Measurements from ENCODE around the gene PRKCD. TPM values are rescaled to one million over a fixed set of nuclear protein-coding genes. Genes with fewer than 3 reads are reported as not detected.

PRKCD gene
- total RNA-seq, 4 donors from 2014 or later, result 27.2 to 35.8 (median 31.4) TPM

GRCh38 chr3:53222183-53222901 lies 61.3 kb downstream of the PRKCD start:
- intact Hi-C loops (cut with DNase I; ENCODE audit: low total_unique reads), result no loop called here
- no peak overlapping the region for H3K4me3 ChIP-seq (ENCODE audit: low read depth, poor library complexity, severe bottlenecking)
- TF ChIP-seq POLR2A (IDR thresholded peaks at IDR 0.05) (no peak), CTCF (IDR thresholded peaks at IDR 0.05) (no peak)
- 82 to 83% methylated on average over 12 of the region's 12 CpGs for WGBS, 2 donors
- no peak for DNase-seq (ENCODE audit: low spot score in 2 of 2)

DNA sequence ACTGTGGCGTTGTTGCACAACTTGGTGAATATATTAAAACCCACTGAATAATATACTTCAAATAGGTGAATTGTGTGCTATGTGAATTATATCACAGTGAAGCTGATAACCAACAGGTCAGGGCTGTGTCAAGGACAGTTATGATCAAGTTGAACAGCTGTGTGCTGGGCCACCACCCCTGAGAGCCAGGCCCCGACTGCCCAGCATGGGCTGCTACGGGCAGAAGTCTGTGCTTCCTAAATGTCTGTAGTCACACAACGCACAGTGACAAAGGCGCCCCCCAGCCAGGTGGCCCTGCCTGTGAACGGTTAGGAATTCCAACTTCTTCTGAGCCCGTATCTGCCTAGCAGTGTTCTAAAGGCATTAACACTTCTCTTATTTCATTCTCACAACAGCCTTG lies 62.0 kb downstream of the PRKCD start:
- intact Hi-C loops (cut with DNase I; ENCODE audit: low total_unique reads), result no loop called here
- no peak for DNase-seq (ENCODE audit: low spot score in 2 of 2)
- WGBS, 2 donors, result 74 to 77% methylated on average over 7 of the region's 7 CpGs
- TF ChIP-seq POLR2A (IDR thresholded peaks at IDR 0.05) (no peak), CTCF (IDR thresholded peaks at IDR 0.05) (no peak)
- H3K4me3 ChIP-seq (ENCODE audit: low read depth, poor library complexity, severe bottlenecking), result no peak overlapping the region

GRCh38 chr3:53223541-53223966 lies 62.5 kb downstream of the PRKCD start:
- no peak for DNase-seq (ENCODE audit: low spot score in 2 of 2)
- H3K4me3 ChIP-seq (ENCODE audit: low read depth, poor library complexity, severe bottlenecking), result no peak overlapping the region
- TF ChIP-seq POLR2A (IDR thresholded peaks at IDR 0.05), result no peak
- TF ChIP-seq CTCF (IDR thresholded peaks at IDR 0.05), result no peak
- intact Hi-C loops (cut with DNase I; ENCODE audit: low total_unique reads), result no loop called here
- WGBS, 2 donors, result 85 to 86% methylated on average over 7 to 9 of the region's 9 CpGs

DNA sequence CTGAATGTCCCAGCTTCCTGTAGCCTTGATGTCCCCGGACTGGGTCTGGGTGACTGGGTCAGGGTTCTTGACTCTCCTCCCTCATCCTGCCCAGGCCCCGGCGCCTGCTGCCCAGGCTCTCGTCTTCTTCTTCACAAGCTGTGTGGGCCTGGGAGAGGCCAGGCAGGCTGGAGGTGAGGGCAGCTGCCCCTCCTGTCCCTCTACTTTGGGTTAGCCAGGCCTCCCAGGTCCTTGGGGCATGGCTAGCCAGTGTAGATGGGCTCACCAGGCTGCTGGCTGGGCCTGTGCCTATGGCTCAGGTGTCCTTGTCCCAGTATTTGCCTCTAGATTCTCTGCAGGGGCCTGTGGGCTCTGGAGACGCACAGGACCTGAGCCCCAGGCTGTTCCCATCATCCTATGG lies 63.0 kb downstream of the PRKCD start:
- no peak for TF ChIP-seq POLR2A (IDR thresholded peaks at IDR 0.05)
- no peak for TF ChIP-seq CTCF (IDR thresholded peaks at IDR 0.05)
- H3K4me3 ChIP-seq (ENCODE audit: low read depth, poor library complexity, severe bottlenecking), result no peak overlapping the region
- WGBS, 2 donors, result 78 to 84% methylated on average over 4 of the region's 5 CpGs
- intact Hi-C loops (cut with DNase I; ENCODE audit: low total_unique reads), result no loop called here
- DNase-seq (ENCODE audit: low spot score in 2 of 2), result no peak

DNA sequence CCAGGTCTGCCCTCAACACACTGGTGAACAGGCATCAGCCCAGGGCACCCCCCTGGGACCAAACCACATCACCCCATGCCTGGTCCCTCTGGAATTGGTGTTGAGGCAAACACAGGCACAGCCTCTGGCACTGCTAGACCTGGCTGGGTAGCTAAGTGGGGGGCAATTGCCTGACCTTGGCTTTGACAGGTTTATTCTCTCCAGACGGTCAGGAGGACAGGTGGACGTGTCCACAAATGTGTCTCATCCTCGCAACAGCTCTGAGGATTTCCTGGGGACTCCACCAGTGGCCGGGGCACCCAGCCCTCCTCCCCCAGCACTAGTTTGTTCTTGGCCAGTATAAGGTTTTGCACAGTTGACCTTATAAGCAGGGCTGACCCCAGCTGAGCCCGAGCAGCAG lies 63.5 kb downstream of the PRKCD start:
- DNase-seq (ENCODE audit: low spot score in 2 of 2), result no peak
- no peak overlapping the region for H3K4me3 ChIP-seq (ENCODE audit: low read depth, poor library complexity, severe bottlenecking)
- intact Hi-C loops (cut with DNase I; ENCODE audit: low total_unique reads), result no loop called here
- TF ChIP-seq POLR2A (IDR thresholded peaks at IDR 0.05), result no peak
- TF ChIP-seq CTCF (IDR thresholded peaks at IDR 0.05), result no peak
- WGBS, 2 donors, result 85 to 88% methylated on average over 5 of the region's 5 CpGs

GRCh38 chr3:53225181-53225580 lies 64.2 kb downstream of the PRKCD start:
- 88 to 89% methylated on average over 5 to 6 of the region's 6 CpGs for WGBS, 2 donors
- intact Hi-C loops (cut with DNase I; ENCODE audit: low total_unique reads), result no loop called here
- no peak overlapping the region for H3K4me3 ChIP-seq (ENCODE audit: low read depth, poor library complexity, severe bottlenecking)
- TF ChIP-seq POLR2A (IDR thresholded peaks at IDR 0.05), result no peak
- no peak for TF ChIP-seq CTCF (IDR thresholded peaks at IDR 0.05)
- no peak for DNase-seq (ENCODE audit: low spot score in 2 of 2)

Data from lower leg skin (tissue), 4 donors.